IPS DF 4.7 (cell line): Measurements from ENCODE around the gene NKAIN2.
"Not testable (repeated sequence)": the region's sequence is repeated elsewhere in the genome, so short reads cannot be mapped to it uniquely, and the experiment has no call there.

Experiments used
- DNase-seq: peaks from one replicate; pipeline ENCODE4 v3.0.0-alpha.2; 2013; ENCODE audit warnings: low spot score; ENCODE audit errors: extremely low read depth

The NKAIN2 gene

GRCh38 chr6:124300907-124301306, 497.2 kb downstream of the NKAIN2 start:
- DNase-seq = not testable (repeated sequence)

GRCh38 chr6:124303971-124304370, 500.3 kb downstream of the NKAIN2 start:
- DNase-seq = no peak

GRCh38 chr6:124310139-124310538, 506.5 kb downstream of the NKAIN2 start:
- no peak for DNase-seq

- no peak for DNase-seq
Measured at GRCh38 chr6:124319410-124319809, 515.7 kb downstream of the NKAIN2 start.

GRCh38 chr6:124324237-124324636, 520.6 kb downstream of the NKAIN2 start:
- no peak for DNase-seq

GRCh38 chr6:124330197-124330596, 526.5 kb downstream of the NKAIN2 start:
- DNase-seq = no peak

GRCh38 chr6:124334359-124334758, 530.7 kb downstream of the NKAIN2 start:
- DNase-seq = no peak

GRCh38 chr6:124339610-124340334, 536.1 kb downstream of the NKAIN2 start:
- DNase-seq = no peak

GRCh38 chr6:124348339-124348738, 544.7 kb downstream of the NKAIN2 start:
- DNase-seq = not testable (repeated sequence)

- no peak for DNase-seq
Measured at GRCh38 chr6:124355146-124355545, 551.5 kb downstream of the NKAIN2 start.

- no peak for DNase-seq
Measured at GRCh38 chr6:124356276-124356810, 552.7 kb downstream of the NKAIN2 start.

GRCh38 chr6:124356811-124357210, 553.1 kb downstream of the NKAIN2 start:
- no peak for DNase-seq

GRCh38 chr6:124368131-124368530, 564.5 kb downstream of the NKAIN2 start:
- DNase-seq = no peak

- no peak for DNase-seq
Measured at GRCh38 chr6:124371974-124372475, 568.4 kb downstream of the NKAIN2 start.

GRCh38 chr6:124373386-124373785, 569.7 kb downstream of the NKAIN2 start:
- no peak for DNase-seq

- no peak for DNase-seq
Measured at GRCh38 chr6:124389127-124389526, 585.5 kb downstream of the NKAIN2 start.

GRCh38 chr6:124393536-124393935, 589.9 kb downstream of the NKAIN2 start:
- no peak for DNase-seq

- no peak for DNase-seq
Measured at GRCh38 chr6:124396361-124396760, 592.7 kb downstream of the NKAIN2 start.

- DNase-seq = no peak
Measured at GRCh38 chr6:124400261-124400999, 596.8 kb downstream of the NKAIN2 start.

GRCh38 chr6:124410425-124410824, 606.8 kb downstream of the NKAIN2 start:
- not testable (repeated sequence) for DNase-seq

- DNase-seq = not testable (repeated sequence)
Measured at GRCh38 chr6:124412657-124413056, 609.0 kb downstream of the NKAIN2 start.

GRCh38 chr6:124420116-124420840, 616.6 kb downstream of the NKAIN2 start:
- no peak for DNase-seq
